ENCODE measurements around the gene DCN.

The DCN gene

GRCh38 chr12:91099341-91099740 is 83.3 kb downstream of the DCN start:
- no peak for DNase-seq

DNA sequence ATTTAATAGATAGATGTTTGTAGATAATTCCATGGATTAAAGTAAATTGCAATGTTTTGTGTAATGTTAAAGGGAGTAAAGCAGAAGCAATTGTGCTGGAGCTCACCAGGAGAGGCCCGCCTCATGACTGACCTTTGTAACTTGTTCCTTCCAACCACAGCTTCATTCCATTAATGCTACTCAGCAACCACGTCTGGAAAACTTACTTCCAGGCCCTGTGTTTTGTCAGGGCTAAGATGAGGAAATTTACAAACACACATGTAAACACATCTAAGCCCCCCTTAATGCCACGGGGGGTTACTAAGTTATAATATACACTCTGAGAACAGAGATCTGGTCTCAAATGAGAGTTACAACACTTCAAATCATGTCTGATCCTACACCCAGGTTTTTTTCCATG is 83.7 kb downstream of the DCN start:
- no peak for DNase-seq

DNA sequence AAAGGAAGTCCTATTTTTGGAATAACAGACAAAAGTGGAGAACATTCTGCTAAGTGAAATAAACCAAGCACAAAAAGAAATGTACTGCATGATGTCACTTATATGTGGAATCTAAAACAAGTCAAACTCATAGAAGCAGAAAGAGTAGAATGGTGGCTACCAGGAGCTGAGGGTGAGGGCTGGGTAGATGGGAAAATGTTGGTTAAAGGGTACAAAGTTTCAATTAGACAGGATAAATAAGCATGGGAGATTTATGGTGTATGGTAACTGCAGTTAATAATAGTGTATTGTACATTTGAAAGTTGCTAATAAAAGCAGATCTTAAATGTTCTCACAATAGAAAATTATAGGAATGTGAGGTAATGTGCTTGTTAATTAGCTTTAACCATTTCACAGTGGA is 84.2 kb downstream of the DCN start:
- no peak for DNase-seq

GRCh38 chr12:91094957-91095356 is 87.7 kb downstream of the DCN start:
- no peak for DNase-seq

DNA sequence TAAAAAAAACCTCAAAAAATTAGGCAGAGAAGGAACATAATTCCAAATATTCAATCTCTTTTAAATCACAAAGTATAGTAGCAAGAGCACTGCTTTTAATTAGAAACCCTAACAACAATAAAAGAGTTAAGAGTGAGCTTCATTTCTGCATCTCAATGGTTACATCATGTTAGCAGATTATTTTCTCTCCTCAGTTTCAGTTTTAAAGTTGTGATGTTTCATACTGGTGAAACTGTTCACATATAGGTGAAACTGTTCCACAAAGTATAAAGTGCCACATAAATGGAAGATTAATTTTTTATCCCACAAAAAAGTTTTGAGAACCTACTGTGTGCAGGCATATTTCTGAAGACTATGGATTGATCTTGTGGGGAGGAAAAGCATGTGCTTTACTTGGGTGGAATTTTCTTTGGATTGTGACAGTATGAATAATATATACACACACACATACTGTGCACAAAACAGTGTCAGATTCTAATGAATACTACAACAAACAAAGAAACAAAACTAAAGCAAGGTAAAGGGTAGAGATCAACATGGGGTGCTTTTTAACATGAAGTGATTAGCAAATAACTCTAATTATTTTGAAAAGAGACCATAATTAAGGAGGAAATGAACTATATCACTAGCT is 88.5 kb downstream of the DCN start:
- no peak for DNase-seq

DNA sequence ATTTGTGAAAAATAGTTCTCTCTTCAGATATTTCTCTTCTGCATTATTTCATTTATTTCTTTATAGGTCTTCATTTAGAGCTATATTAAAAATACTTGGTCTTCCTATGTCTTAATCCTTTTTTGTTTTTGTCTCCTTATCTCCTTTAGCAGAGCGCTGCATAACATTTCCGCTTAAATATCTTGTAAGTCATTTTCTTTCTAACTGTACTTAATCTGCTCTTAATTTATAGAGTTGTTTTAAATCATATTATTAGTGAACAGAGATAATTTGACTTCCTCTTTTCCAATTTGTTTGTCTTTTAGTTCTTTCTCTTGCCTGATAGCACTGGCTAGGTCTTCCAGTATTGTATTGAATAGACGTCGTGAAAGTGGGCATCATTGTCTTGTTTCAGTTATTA is 89.3 kb downstream of the DCN start:
- no peak for DNase-seq

- no peak for DNase-seq
Observed at GRCh38 chr12:91091916-91092715, 90.5 kb downstream of the DCN start.
